Neural cell (in vitro differentiated cells): Measurements from ENCODE around the gene WTIP. TPM values are rescaled to one million over a fixed set of nuclear protein-coding genes. Genes with fewer than 3 reads are reported as not detected.

ENCODE experiments used
- H2AFZ ChIP-seq: fragments of 200-600, 300-800 bp; sonication (generic), shearing (Covaris generic); 2 replicates; pipeline ENCODE4 v1.6.0; 2014; ENCODE audit warnings: low read depth, mild to moderate bottlenecking, antibody characterized with exemption, low read length, moderate library complexity
- H3F3A ChIP-seq: fragments of 200-600 bp; shearing (Covaris generic); 2 replicates; pipeline ENCODE4 v1.6.1; 2016; ENCODE audit warnings: mild to moderate bottlenecking, moderate library complexity, mixed read lengths, antibody characterized with exemption, low read length; ENCODE audit not compliant: insufficient read depth, poor library complexity, severe bottlenecking
- H3K27ac ChIP-seq: fragments of 200-600, 300-800 bp; sonication (generic), shearing (Covaris generic); 2 replicates; pipeline ENCODE4 v1.5.1; 2014; ENCODE audit warnings: mild to moderate bottlenecking, low read length, moderate library complexity
- H3K27me3 ChIP-seq: fragments of 300-800, 200-600 bp; sonication (generic), shearing (Covaris generic); 2 replicates; pipeline ENCODE4 v1.6.0; 2014; ENCODE audit warnings: mild to moderate bottlenecking, low read depth, low read length, moderate library complexity; ENCODE audit not compliant: insufficient read depth
- H3K36me3 ChIP-seq: fragments of 300-800, 200-600 bp; sonication (generic), shearing (Covaris generic); 2 replicates; pipeline ENCODE4 v1.5.1; 2014; ENCODE audit warnings: mild to moderate bottlenecking, antibody characterized with exemption, low read length, moderate library complexity; ENCODE audit not compliant: insufficient read depth
- H3K4me2 ChIP-seq: fragments of 300-800, 200-600 bp; sonication (generic), shearing (Covaris generic); 2 replicates; pipeline ENCODE4 v1.6.0; 2014; ENCODE audit warnings: mild to moderate bottlenecking, low read length
- H3K4me3 ChIP-seq: fragments of 300-800, 200-600 bp; sonication (generic), shearing (Covaris generic); 2 replicates; pipeline ENCODE4 v1.5.1; 2014; ENCODE audit warnings: mild to moderate bottlenecking, low read length, moderate library complexity
- H3K79me2 ChIP-seq: fragments of 200-600 bp; shearing (Covaris generic); replicated peaks from 2 replicates; pipeline ENCODE4 v1.6.0; 2014; ENCODE audit warnings: mild to moderate bottlenecking, low read length, moderate library complexity; ENCODE audit not compliant: insufficient read depth
- H3K9ac ChIP-seq: fragments of 300-800, 200-600 bp; sonication (generic), shearing (Covaris generic); 2 replicates; pipeline ENCODE4 v1.6.1; 2016; ENCODE audit warnings: mild to moderate bottlenecking, low read length, mixed read lengths
- H3K9me2 ChIP-seq: fragments of 200-600 bp; shearing (Covaris generic); 2 replicates; pipeline ENCODE4 v1.6.1; 2016; ENCODE audit warnings: mild to moderate bottlenecking, low read length, mixed read lengths; ENCODE audit not compliant: insufficient read depth
- H3K9me3 ChIP-seq: fragments of 200-600, 300-800 bp; sonication (generic), shearing (Covaris generic); 2 replicates; pipeline ENCODE4 v1.6.1; 2016; ENCODE audit warnings: mild to moderate bottlenecking, mixed run types, low read length, moderate library complexity, mixed read lengths
- H4K20me1 ChIP-seq: fragments of 200-600 bp; shearing (Covaris generic); 2 replicates; pipeline ENCODE4 v1.6.1; 2016; ENCODE audit warnings: mild to moderate bottlenecking, mixed run types; ENCODE audit not compliant: insufficient read depth
- CTCF ChIP-seq: fragments of 450-650 bp; IDR thresholded peaks from 2 replicates; pipeline ENCODE4 v1.5.1; 2014; ENCODE audit warnings: antibody characterized with exemption, mild to moderate bottlenecking, moderate library complexity; ENCODE audit not compliant: poor library complexity, severe bottlenecking
- EP300 ChIP-seq: fragments of 450-650 bp; conservative IDR thresholded peaks from 2 replicates; pipeline ENCODE4 v1.6.1; 2014; ENCODE audit warnings: antibody characterized with exemption, mild to moderate bottlenecking, moderate library complexity; ENCODE audit not compliant: poor library complexity, severe bottlenecking
- EZH2 ChIP-seq: fragments of 200-600, 300-800 bp; shearing (Covaris generic), sonication (generic); IDR thresholded peaks from 2 replicates; pipeline ENCODE4 v1.6.1; 2014; ENCODE audit warnings: antibody characterized with exemption, low read length, borderline replicate concordance, mild to moderate bottlenecking; ENCODE audit not compliant: insufficient read depth, poor library complexity, severe bottlenecking
- MXI1 ChIP-seq: fragments of 450-650 bp; conservative IDR thresholded peaks from 2 replicates; pipeline ENCODE4 v1.6.1; 2014; ENCODE audit warnings: antibody characterized with exemption, mild to moderate bottlenecking; ENCODE audit not compliant: poor library complexity, severe bottlenecking
- POLR2AphosphoS5 ChIP-seq: IDR thresholded peaks from 2 replicates; pipeline ENCODE4 v1.6.1; 2012
- RAD21 ChIP-seq: fragments of 450-650 bp; conservative IDR thresholded peaks from 2 replicates; pipeline ENCODE4 v1.6.1; 2014; ENCODE audit warnings: antibody characterized with exemption, mild to moderate bottlenecking, moderate library complexity
- REST ChIP-seq: IDR thresholded peaks from 2 replicates; pipeline ENCODE4 v1.6.1; 2012; ENCODE audit warnings: borderline replicate concordance
- SMC3 ChIP-seq: fragments of 450-650 bp; conservative IDR thresholded peaks from 2 replicates; pipeline ENCODE4 v1.6.1; 2014; ENCODE audit warnings: antibody characterized with exemption, mild to moderate bottlenecking, moderate library complexity; ENCODE audit not compliant: poor library complexity
- TAF1 ChIP-seq: IDR thresholded peaks from 2 replicates; pipeline ENCODE4 v1.6.1; 2012; ENCODE audit warnings: low read depth
- polyA plus RNA-seq: library from polyadenylated mRNA; depleted of rRNA; stranded (reverse); fragments of >200 nt; gene quantifications from 2 replicates; pipeline ENCODE4 v1.2.3, GENCODE V29; 2014

The WTIP gene
- polyA plus RNA-seq, 1 donor from 2014 or later, result 9.8 TPM

DNA sequence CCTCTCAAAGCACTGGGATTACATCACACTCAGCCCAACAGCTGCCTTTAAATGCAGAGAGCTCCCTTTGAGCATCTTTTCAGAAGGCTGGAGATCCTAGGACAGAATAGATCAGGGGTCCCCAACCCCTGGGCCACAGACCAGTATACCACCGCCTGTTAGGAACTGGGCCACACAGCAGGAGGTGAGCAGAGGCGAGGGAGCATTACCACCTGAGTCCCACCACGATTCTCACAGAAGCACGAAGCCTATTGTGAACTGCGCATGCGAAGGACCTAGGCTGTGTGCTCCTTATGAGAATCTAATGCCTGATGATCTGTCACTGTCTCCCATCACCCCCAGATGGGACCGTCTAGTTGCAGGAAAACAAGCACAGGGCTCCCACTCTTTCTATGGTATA is 2.2 kb upstream of the WTIP start:
- Histone ChIP-seq H3K9ac (no peak overlapping the region), H3F3A (peaks cover 7% of the 10 kb centered on the region), H3K27ac (no peak overlapping the region), H3K9me3 (no peaks in the 10 kb centered on the region), H3K9me2 (no peaks in the 10 kb centered on the region), H3K27me3 (no peaks in the 10 kb centered on the region), H3K4me3 (no peak overlapping the region), H4K20me1 (no peaks in the 10 kb centered on the region), H2AFZ (no peak overlapping the region), H3K4me2 (no peak overlapping the region), H3K79me2 (peaks cover 1% of the 10 kb centered on the region), H3K36me3 (no peaks in the 10 kb centered on the region)
- TF ChIP-seq REST, result no peak
- no peak for TF ChIP-seq TAF1
- no peak for TF ChIP-seq CTCF
- no peak for TF ChIP-seq MXI1

DNA sequence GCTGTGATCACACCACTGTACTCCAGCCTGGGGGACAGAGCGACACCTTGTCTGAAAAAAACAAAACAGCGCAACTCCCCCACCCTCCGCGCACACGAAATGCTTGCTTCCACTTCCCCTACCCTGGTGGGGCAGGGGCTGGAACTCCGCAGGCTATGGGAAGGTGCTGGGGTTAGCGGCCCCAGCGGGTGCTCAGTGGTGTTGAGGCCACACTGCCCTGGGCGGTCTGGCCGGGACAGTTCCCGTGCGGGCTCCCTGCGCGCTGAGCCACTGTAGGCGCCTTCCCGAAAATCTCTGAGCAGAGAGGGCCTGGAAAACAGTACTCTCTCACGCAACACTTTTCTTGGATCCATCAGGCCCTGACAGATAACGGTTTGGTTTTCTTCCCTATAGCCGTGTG is 1.1 kb upstream of the WTIP start:
- Histone ChIP-seq H3K27me3 (no peaks in the 10 kb centered on the region), H3F3A (peaks cover 7% of the 10 kb centered on the region), H3K9me2 (no peaks in the 10 kb centered on the region), H3K36me3 (no peaks in the 10 kb centered on the region), H3K79me2 (peaks cover 6% of the 10 kb centered on the region), H3K9ac (peak overlapping the region; percentile 79), H3K4me2 (no peak overlapping the region), H3K9me3 (no peaks in the 10 kb centered on the region), H3K27ac (peak overlapping the region; percentile 62), H2AFZ (no peak overlapping the region), H4K20me1 (no peaks in the 10 kb centered on the region), H3K4me3 (peak overlapping the region; percentile 77)
- no peak for TF ChIP-seq POLR2AphosphoS5
- TF ChIP-seq EZH2, result no peak
- no peak for TF ChIP-seq RAD21
- no peak for TF ChIP-seq EP300
- no peak for TF ChIP-seq CTCF
- TF ChIP-seq REST, result no peak
- TF ChIP-seq TAF1, result no peak
- TF ChIP-seq SMC3, result no peak
